Activated naive CD4-positive, alpha-beta T cell treated with anti-CD3 and anti-CD28 coated beads, Interleukin-2, amount 50 U/mL, for 72 hours (primary cell): Measurements from ENCODE around the gene PIK3R1. TPM values are rescaled to one million over a fixed set of nuclear protein-coding genes. Genes with fewer than 3 reads are reported as not detected.

ENCODE experiments used
- ATAC-seq, 2 donors: fragments of 150-1000 bp; cut with Tn5 transposase; 2 replicates each; pipeline ENCODE4 v1.10.0; 2021; ENCODE audit warnings: mild to moderate bottlenecking in 2 of 2, moderate library complexity in 2 of 2
- DNase-seq, 2 donors: peaks; one replicate each; pipeline ENCODE4 v3.0.0; 2021 to 2022; ENCODE audit warnings: low spot score in 2 of 2
- H3K27ac Mint-ChIP-seq, 2 donors: one replicate each; pipeline ENCODE4 v1.8.0; 2022; ENCODE audit warnings: mild to moderate bottlenecking in 2 of 2, mixed read lengths in 2 of 2
- H3K36me3 Mint-ChIP-seq, 2 donors: one replicate each; pipeline ENCODE4 v1.8.0; 2022; ENCODE audit warnings: mixed read lengths in 2 of 2
- H3K9me3 Mint-ChIP-seq, 2 donors: one replicate each; pipeline ENCODE4 v1.8.0; 2022; ENCODE audit warnings: mixed read lengths in 2 of 2
- total RNA-seq, 2 donors: library from RNA; stranded (reverse); gene quantifications; one replicate each; pipeline ENCODE4 v1.2.3, GENCODE V29; 2022

Gene PIK3R1
- total RNA-seq, 2 donors from 2014 or later, result 24.7 to 54.8 TPM

DNA sequence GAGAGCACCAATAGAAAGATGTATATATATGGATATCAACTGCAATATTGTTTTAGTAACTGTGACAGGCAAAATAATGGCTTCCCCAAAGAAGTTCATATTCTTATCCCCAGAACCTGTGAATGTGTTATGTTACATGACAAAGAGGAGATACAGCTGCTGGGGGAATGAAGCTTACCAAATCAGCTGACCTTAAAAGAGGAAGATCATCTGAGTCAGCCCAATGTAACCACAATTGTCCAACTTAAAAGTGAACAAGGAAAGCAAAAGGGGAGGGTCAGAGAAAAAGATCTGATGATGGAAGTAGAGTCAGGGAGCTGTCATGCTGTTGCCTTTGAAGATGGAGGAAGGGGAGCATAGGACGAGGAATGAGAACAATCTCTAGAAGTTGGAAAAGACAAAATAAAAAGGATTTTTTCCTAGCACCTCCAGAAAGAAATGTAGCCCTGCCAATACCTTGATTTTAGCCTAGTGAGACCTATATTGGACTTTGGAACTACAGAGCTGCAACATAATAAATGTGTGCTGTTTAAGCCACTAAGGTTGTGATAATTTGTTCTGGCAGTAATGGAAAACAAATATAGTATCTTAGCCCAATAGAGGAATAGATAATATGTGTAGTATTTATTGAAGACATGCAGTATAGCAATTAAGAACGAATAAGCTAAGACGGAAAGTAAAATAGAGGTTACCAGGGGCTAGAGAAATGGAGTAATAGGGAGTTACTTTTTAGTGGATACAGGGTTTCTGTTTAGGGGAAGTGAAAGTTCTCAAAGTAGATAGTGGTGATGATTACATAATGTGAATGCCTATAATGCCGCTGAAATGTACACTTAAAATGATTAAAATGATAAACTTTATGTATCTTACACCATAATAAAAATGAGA lies 115.9 kb downstream of the PIK3R1 start:
- Mint-ChIP-seq H3K9me3 (peaks cover 3 to 4% of the 10 kb centered on the region in 2 donors), H3K27ac (no peak overlapping the region), H3K36me3 (peaks cover 0 to 5% of the 10 kb centered on the region in 2 donors)
- DNase-seq (no peak), ATAC-seq (no peak)

- no peak for DNase-seq
- peaks cover 3 to 4% of the 10 kb centered on the region in 2 donors for H3K9me3 Mint-ChIP-seq
- H3K27ac Mint-ChIP-seq, result no peak overlapping the region
- peaks cover 0 to 5% of the 10 kb centered on the region in 2 donors for H3K36me3 Mint-ChIP-seq
- no peak for ATAC-seq
These were observed 116.5 kb downstream of the PIK3R1 start for GRCh38 chr5:68332080-68332451.

DNA sequence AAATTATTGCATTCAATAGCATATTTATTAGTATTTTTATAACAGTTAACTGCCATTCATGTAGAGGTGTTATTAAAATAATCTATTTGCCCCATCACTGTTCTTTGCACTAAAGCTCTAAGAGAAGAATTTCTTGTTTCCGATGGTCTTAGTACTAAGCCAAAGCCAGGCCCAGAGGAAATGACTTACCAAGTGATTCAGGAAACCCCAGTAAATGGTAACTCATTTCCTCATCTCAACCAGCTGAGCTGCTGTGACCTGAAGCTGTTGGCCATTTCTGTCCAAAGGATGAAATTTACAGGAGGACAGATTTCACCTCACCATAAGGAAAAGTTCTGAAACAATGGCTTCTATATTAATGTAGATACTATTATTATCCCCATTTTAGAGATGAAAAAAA lies 117.0 kb downstream of the PIK3R1 start:
- ATAC-seq (no peak), DNase-seq (no peak)
- Mint-ChIP-seq H3K36me3 (peaks cover 0 to 5% of the 10 kb centered on the region in 2 donors), H3K27ac (no peak overlapping the region), H3K9me3 (peaks cover 3 to 4% of the 10 kb centered on the region in 2 donors)

GRCh38 chr5:68333649-68334552 lies 118.3 kb downstream of the PIK3R1 start:
- Mint-ChIP-seq H3K36me3 (peaks cover 0 to 5% of the 10 kb centered on the region in 2 donors), H3K27ac (no peak overlapping the region), H3K9me3 (peaks cover 3 to 4% of the 10 kb centered on the region in 2 donors)
- peak in 1 of 2 donors; percentile 81 for ATAC-seq
- DNase-seq, result no peak

DNA sequence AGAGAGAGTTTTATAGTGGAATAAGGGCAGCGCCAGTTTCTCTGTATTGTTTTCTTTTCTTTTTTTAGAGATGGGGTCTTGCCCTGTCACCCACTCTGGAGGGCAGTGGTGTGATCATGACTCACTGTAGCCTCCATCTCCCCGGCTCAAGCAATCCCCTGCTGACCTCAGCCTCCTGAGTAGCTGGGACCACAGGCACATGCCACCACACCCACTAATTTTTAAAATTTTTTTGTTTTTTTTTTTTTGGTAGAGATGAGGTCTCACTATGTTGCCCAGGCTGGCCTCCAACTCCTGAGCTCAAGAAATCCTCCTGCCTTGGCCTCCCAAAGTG lies 119.0 kb downstream of the PIK3R1 start:
- H3K27ac Mint-ChIP-seq, result no peak overlapping the region
- ATAC-seq (peak in 1 of 2 donors; percentile 51), DNase-seq (no peak)
- peaks cover 3 to 4% of the 10 kb centered on the region in 2 donors for H3K9me3 Mint-ChIP-seq
- H3K36me3 Mint-ChIP-seq, result peaks cover 0 to 5% of the 10 kb centered on the region in 2 donors

DNA sequence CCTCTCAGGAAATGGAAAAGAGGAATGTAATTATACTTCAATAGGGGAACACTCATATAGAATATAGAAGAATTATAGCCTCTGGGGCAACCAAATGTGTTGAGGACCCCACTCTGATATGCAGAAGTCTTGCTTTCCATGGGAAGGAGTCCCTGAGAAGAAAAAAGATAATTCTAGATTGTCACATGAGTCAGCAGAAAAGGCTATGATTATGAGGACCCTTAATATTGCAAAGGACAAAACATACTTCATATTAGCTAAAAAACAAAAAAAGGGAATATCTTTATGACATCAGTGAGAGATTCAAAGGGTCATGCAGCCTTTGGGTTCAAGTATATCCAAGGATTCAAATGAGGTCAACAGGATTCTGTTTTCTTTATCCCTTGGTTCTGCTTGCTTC lies 119.5 kb downstream of the PIK3R1 start:
- DNase-seq, result no peak

DNA sequence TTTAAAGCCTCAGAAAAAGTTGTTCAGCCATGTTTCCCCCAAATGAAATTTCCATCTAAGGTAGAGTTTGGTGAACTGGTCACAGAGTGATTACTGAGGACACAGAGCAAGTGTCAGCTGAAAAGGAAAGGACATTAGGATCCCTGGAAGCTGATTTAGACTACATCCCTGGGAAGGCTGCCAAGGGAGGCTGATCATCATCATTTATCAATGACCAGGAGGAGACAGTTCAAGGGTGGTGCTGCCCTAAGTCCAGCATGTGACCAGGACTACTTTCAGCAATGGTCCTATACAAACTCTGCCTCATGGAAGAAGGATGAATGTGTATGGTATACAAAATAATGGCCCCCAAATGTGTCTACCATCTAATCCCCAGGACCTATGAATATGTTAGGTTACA lies 120.6 kb downstream of the PIK3R1 start:
- DNase-seq (no peak), ATAC-seq (no peak)
- H3K9me3 Mint-ChIP-seq, result peaks cover 3 to 4% of the 10 kb centered on the region in 2 donors
- H3K36me3 Mint-ChIP-seq, result peaks cover 0 to 5% of the 10 kb centered on the region in 2 donors
- H3K27ac Mint-ChIP-seq, result no peak overlapping the region

More for the DNA sequence above, 119.5 kb downstream of the PIK3R1 start:
- ATAC-seq, result no peak
- peaks cover 3 to 4% of the 10 kb centered on the region in 2 donors for H3K9me3 Mint-ChIP-seq
- peaks cover 0 to 5% of the 10 kb centered on the region in 2 donors for H3K36me3 Mint-ChIP-seq
- H3K27ac Mint-ChIP-seq, result no peak overlapping the region

DNA sequence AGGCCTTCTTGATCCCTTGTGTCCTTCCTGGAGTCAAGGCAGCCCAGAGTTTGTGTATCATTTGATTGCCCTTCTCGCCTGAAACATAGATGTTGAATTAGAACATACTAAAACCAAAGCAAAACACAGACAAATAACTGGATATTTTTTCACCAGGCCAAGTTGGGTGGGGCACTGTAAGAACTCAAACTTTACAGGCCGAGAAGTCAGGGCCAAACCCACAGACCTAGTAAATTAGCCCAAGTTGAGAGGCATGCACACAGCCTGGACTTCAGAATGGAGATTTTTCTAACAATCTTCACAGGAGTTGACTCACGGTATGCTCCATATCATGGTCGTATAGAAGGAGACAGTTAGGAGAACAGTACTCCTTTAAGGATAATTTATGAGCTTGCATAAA lies 121.7 kb downstream of the PIK3R1 start:
- DNase-seq, result no peak
- H3K27ac Mint-ChIP-seq, result no peak overlapping the region
- ATAC-seq, result no peak

GRCh38 chr5:68339921-68340321 lies 124.4 kb downstream of the PIK3R1 start:
- Mint-ChIP-seq H3K36me3 (peaks cover 0 to 5% of the 10 kb centered on the region in 2 donors), H3K9me3 (peaks cover 3 to 4% of the 10 kb centered on the region in 2 donors), H3K27ac (no peak overlapping the region)
- no peak for DNase-seq
- ATAC-seq, result no peak

More for the DNA sequence above, 121.7 kb downstream of the PIK3R1 start:
- Mint-ChIP-seq H3K36me3 (peaks cover 0 to 5% of the 10 kb centered on the region in 2 donors), H3K9me3 (peaks cover 3 to 4% of the 10 kb centered on the region in 2 donors)

DNA sequence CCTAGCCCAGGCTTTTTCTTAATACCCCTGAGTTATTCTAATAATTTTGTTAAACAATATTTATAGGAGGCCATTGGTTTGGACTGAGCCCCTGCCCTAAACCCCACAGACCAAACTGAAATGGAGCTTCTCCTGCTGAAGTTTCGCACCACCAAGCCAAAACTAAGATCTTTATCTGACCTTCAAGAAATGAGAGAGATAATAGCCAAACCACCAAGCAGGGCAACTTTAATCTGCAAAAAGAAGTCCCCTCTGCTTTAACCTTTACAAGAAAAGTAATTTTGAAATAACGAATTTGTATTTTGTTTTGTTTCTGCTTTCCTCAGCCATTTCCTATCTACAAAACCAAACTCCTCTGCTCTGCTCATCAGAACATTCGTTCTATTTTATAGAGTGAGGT lies 125.5 kb downstream of the PIK3R1 start:
- DNase-seq, result no peak
- no peak for ATAC-seq
- H3K27ac Mint-ChIP-seq, result no peak overlapping the region
- no peaks in the 10 kb centered on the region for H3K36me3 Mint-ChIP-seq
- H3K9me3 Mint-ChIP-seq, result peaks cover 0 to under 1% of the 10 kb centered on the region in 2 donors

DNA sequence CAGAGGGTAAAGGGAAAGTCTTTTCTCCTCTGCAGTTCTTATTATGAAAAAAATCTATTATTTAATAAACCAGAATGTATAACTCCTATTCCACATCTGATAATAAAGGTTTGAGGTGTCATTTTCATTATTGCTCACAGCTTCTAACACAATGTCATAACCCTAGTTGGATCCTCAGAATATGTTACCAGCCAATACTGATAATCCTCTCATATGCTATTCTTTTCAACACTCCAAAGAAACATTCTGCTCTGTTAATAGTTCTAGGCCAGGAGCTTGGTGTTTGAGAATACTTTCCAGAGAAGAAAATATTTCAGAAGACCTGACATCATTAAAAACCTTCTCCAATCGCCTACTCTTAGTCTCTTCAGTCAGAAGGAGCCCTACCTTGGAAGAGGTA lies 127.1 kb downstream of the PIK3R1 start:
- no peak for DNase-seq
- Mint-ChIP-seq H3K27ac (no peak overlapping the region), H3K9me3 (peaks cover 2 to 8% of the 10 kb centered on the region in 2 donors), H3K36me3 (peaks cover 0 to 3% of the 10 kb centered on the region in 2 donors)
- ATAC-seq, result peak in 1 of 2 donors; percentile 21

GRCh38 chr5:68343421-68343826 lies 127.9 kb downstream of the PIK3R1 start:
- no peak overlapping the region for H3K27ac Mint-ChIP-seq
- peaks cover 7 to 14% of the 10 kb centered on the region in 2 donors for H3K9me3 Mint-ChIP-seq
- H3K36me3 Mint-ChIP-seq, result peaks cover 0 to 10% of the 10 kb centered on the region in 2 donors
- peak; percentile 92 for ATAC-seq
- DNase-seq, result peak in 1 of 2 donors; percentile 32

GRCh38 chr5:68344447-68345111 lies 129.0 kb downstream of the PIK3R1 start:
- H3K36me3 Mint-ChIP-seq, result peaks cover 0 to 10% of the 10 kb centered on the region in 2 donors
- H3K27ac Mint-ChIP-seq, result no peak overlapping the region
- DNase-seq (peak in 1 of 2 donors; percentile 22), ATAC-seq (peak; percentile 35 to 61)
- H3K9me3 Mint-ChIP-seq, result peaks cover 7 to 14% of the 10 kb centered on the region in 2 donors

- ATAC-seq (no peak), DNase-seq (no peak)
- H3K36me3 Mint-ChIP-seq, result peaks cover 0 to 10% of the 10 kb centered on the region in 2 donors
- H3K27ac Mint-ChIP-seq, result no peak overlapping the region
- H3K9me3 Mint-ChIP-seq, result peaks cover 7 to 14% of the 10 kb centered on the region in 2 donors
These were observed 129.6 kb downstream of the PIK3R1 start for GRCh38 chr5:68345171-68345570.

- Mint-ChIP-seq H3K9me3 (peaks cover 7 to 14% of the 10 kb centered on the region in 2 donors), H3K36me3 (peaks cover 0 to 10% of the 10 kb centered on the region in 2 donors), H3K27ac (no peak overlapping the region)
- DNase-seq, result no peak
- ATAC-seq, result no peak
These were observed 130.0 kb downstream of the PIK3R1 start for GRCh38 chr5:68345582-68345981.

GRCh38 chr5:68347536-68347935 lies 132.0 kb downstream of the PIK3R1 start:
- no peak for ATAC-seq
- Mint-ChIP-seq H3K36me3 (peaks cover 0 to 10% of the 10 kb centered on the region in 2 donors), H3K9me3 (peaks cover 7 to 14% of the 10 kb centered on the region in 2 donors), H3K27ac (no peak overlapping the region)
- DNase-seq, result no peak
